Osteocyte (in vitro differentiated cells): Measurements from ENCODE around the gene HDAC10. TPM values are rescaled to one million over a fixed set of nuclear protein-coding genes. Genes with fewer than 3 reads are reported as not detected.

Experiments used
- DNase-seq: peaks from one replicate; pipeline ENCODE4 v3.0.0; 2021; ENCODE audit warnings: mixed read lengths; ENCODE audit not compliant: unreplicated experiment; ENCODE audit errors: extremely low spot score
- H3K27ac Mint-ChIP-seq: one replicate; pipeline ENCODE4 v1.8.0; 2021; ENCODE audit warnings: mild to moderate bottlenecking, mixed read lengths; ENCODE audit not compliant: unreplicated experiment
- H3K27me3 Mint-ChIP-seq: one replicate; pipeline ENCODE4 v1.8.0; 2021; ENCODE audit warnings: mixed read lengths; ENCODE audit not compliant: unreplicated experiment
- H3K36me3 Mint-ChIP-seq: one replicate; pipeline ENCODE4 v1.8.0; 2021; ENCODE audit warnings: mixed read lengths; ENCODE audit not compliant: unreplicated experiment
- H3K4me1 Mint-ChIP-seq: one replicate; pipeline ENCODE4 v1.8.0; 2021; ENCODE audit warnings: mixed read lengths; ENCODE audit not compliant: unreplicated experiment
- H3K4me3 Mint-ChIP-seq: one replicate; pipeline ENCODE4 v1.8.0; 2021; ENCODE audit warnings: mild to moderate bottlenecking, moderate library complexity, mixed read lengths; ENCODE audit not compliant: unreplicated experiment
- H3K9me3 Mint-ChIP-seq: one replicate; pipeline ENCODE4 v1.8.0; 2021; ENCODE audit warnings: mixed read lengths; ENCODE audit not compliant: unreplicated experiment
- CTCF ChIP-seq: fragments of 200-600 bp; sonication (generic); IDR thresholded peaks from 2 replicates; pipeline ENCODE4 v1.5.0; 2021; ENCODE audit warnings: antibody characterized with exemption, mild to moderate bottlenecking, moderate library complexity
- total RNA-seq: library from RNA; stranded (reverse); gene quantifications from 2 replicates; pipeline ENCODE4 v1.2.1, GENCODE V29; 2021

The HDAC10 gene
- total RNA-seq, 1 donor from 2014 or later, result 38.3 TPM

DNA sequence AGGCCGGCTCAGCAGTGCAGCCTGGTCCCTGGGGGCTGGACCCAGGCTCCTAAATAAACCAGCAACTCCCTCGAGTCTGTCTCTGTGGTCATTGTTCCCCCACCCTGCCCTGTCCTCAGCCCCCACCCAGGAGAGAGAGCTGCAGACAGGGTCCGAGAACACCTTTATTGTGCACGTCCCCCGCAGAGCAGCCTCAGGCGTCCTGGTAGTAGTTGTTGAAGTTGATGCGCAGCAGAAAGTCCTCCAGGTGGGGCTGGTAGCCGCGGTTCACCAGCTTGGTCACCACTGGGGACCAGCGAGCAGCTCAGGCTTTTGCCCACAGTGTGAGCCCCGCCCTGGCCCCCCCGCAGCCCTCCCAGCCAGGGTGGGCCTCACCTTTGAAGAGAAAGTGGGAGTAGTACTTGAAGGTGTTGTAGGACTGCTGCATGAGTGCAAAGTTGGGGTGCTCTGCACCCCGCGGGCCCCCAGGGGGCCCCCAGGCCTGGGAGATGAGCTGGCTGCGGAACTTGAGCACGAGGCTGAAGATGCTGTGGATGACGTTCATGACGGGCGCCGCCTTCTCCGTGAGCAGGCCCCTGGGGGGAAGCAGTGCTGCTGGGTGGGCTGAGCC is 33.4 kb downstream of the HDAC10 start:
- DNase-seq, result no peak
- Mint-ChIP-seq H3K4me3 (no peak overlapping the region), H3K4me1 (peaks cover 6% of the 10 kb centered on the region), H3K9me3 (no peaks in the 10 kb centered on the region), H3K36me3 (peaks cover 37% of the 10 kb centered on the region), H3K27ac (no peak overlapping the region), H3K27me3 (no peaks in the 10 kb centered on the region)
- no peak for TF ChIP-seq CTCF

GRCh38 chr22:50216684-50217520 is 34.2 kb downstream of the HDAC10 start:
- Mint-ChIP-seq H3K4me3 (no peak overlapping the region), H3K4me1 (peaks cover 6% of the 10 kb centered on the region), H3K36me3 (peaks cover 38% of the 10 kb centered on the region), H3K27ac (no peak overlapping the region), H3K9me3 (no peaks in the 10 kb centered on the region), H3K27me3 (no peaks in the 10 kb centered on the region)
- TF ChIP-seq CTCF, result no peak
- no peak for DNase-seq

GRCh38 chr22:50216055-50216683 is 34.9 kb downstream of the HDAC10 start:
- Mint-ChIP-seq H3K4me3 (no peak overlapping the region), H3K4me1 (peaks cover 6% of the 10 kb centered on the region), H3K27ac (no peak overlapping the region), H3K9me3 (no peaks in the 10 kb centered on the region), H3K27me3 (no peaks in the 10 kb centered on the region), H3K36me3 (peaks cover 38% of the 10 kb centered on the region)
- TF ChIP-seq CTCF, result no peak
- no peak for DNase-seq

- Mint-ChIP-seq H3K4me3 (no peak overlapping the region), H3K4me1 (peaks cover 6% of the 10 kb centered on the region), H3K36me3 (peaks cover 38% of the 10 kb centered on the region), H3K27me3 (no peaks in the 10 kb centered on the region), H3K9me3 (no peaks in the 10 kb centered on the region), H3K27ac (peak overlapping the region; percentile 10)
- TF ChIP-seq CTCF, result no peak
- DNase-seq, result no peak
Measured at GRCh38 chr22:50215297-50216054, 35.6 kb downstream of the HDAC10 start.
